HG02678 (cell line): ENCODE results near the gene LGALS3BP.
"Not testable (repeated sequence)": the region's sequence is repeated elsewhere in the genome, so short reads cannot be mapped to it uniquely, and the experiment has no call there.

Experiments
- ATAC-seq: cut with Tn5 transposase; IDR thresholded peaks from one replicate; pipeline ENCODE4 v1.9.1; 2021; ENCODE audit warnings: mild to moderate bottlenecking, moderate library complexity; ENCODE audit not compliant: unreplicated experiment

Gene LGALS3BP

GRCh38 chr17:78979780-78980623 lies at the start of gene LGALS3BP:
TSS of gene LGALS3BP (minus strand) at chr17:78979923. CDS start at chr17:78977191, 2,732 bp downstream.
- ATAC-seq: no peak

DNA sequence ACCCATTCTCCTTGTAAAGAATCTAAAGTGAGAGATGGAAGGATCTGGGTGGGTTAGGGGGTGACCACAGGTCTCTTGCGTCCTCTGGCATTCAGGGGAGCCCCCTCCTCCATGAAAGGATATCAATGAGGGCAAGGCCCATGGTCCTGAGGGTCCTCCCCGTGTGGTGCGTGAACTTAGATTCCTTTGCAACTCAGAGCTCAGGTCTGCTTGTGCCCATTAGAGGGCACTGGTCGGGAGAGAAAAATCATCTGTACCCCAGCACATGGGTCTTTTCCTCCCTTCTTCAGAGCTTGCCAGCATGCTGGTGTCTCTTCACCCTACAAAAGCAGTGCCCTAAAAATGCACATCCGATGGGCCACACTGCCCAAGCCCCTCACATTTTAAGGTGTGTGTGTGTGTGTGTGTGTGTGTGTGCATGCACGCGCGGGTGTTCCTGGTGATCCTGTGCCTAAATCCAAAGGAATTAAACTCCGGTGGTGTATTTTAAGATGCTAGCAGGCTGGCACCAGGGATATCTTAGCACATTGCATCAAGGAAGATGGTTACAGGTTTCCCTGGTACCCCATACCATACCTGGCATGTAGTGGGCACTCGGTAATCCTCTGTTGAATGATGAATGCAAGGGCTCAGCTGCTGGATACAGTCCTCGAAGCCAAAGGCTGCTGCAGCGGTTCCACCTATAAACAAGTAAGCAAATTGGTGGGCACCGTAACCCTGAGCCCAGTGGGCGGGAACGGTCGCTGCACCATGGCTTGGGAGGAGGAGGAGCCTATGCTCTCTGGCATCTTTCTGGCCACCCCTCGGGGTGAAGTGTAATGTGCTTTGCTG lies 49.0 kb upstream of the LGALS3BP start:
- no peak for ATAC-seq

GRCh38 chr17:79027925-79028491 lies 48.3 kb upstream of the LGALS3BP start:
- ATAC-seq: no peak

DNA sequence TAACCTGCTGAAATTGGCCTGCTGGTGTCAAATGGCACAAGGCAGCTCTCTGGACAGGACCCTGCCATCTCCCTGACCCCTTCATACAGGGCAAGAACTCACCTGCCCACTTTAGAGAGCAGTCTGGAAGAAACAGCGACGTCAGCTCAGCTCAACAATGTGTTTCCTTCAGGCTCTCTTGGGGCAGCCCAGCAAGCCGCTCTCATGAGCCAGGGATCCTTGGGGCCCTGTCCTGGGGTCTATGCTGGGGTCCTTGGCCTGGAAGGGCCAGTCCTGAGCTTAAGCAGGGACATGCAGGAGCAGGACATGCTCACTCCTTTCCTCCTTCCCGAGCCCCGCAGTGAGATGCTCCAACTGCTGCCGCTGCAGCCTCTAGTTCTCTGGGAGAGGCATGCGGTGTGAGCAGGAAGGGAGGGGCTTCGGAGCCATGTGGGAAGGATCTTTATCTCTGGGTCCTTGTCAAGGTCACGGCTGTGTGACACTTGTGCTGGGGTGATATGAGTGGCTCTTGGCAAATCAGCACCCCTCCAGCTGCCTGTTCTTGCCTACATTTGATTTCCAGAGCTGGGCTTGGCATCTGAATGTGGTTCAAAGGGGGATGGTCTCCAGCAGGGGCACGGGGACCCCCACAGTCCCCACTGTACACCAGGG lies 47.7 kb upstream of the LGALS3BP start:
- ATAC-seq: no peak

DNA sequence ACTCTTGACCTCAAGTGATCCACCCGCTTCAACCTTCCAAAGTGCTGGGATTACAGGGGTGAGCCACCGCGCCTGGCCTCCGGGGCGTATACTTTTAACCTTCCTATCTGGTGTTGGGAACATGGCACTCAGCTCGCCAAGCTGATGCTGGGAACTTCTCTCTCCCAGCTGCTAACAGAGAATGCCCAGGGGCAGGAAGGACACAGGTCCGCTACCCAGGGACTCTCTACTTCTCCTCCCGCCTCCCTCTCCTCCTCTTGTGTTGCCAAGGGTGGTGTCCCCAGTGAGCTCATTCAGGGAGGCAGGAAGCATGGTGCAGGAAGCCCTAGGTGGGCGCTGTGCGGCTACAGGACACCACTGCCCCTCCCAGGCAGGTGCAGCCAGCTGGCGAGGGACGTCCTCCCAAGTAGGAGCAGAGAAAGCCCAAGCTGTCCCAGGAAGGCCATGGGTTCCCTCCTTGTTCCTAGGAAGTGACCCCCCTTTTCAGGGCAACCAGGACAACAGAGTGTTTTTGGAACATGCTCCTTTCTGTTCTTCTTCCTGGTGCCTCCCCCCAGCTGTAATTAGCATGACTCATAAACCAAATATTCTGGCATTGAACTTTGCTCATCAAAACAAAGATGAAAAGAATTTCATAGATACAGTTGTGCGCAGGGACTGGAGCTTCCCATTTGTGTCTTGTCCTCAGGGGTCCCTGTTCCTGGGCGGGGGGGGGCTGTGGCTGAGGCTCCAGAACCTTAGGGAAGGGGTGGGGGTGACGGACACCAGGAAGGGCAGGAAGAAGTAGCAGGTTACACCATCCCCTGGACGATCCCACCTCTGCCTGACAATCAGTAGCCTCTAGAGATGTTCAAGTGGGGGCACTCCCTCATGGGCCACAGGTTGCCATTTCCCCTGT lies 46.9 kb upstream of the LGALS3BP start:
- no peak for ATAC-seq

DNA sequence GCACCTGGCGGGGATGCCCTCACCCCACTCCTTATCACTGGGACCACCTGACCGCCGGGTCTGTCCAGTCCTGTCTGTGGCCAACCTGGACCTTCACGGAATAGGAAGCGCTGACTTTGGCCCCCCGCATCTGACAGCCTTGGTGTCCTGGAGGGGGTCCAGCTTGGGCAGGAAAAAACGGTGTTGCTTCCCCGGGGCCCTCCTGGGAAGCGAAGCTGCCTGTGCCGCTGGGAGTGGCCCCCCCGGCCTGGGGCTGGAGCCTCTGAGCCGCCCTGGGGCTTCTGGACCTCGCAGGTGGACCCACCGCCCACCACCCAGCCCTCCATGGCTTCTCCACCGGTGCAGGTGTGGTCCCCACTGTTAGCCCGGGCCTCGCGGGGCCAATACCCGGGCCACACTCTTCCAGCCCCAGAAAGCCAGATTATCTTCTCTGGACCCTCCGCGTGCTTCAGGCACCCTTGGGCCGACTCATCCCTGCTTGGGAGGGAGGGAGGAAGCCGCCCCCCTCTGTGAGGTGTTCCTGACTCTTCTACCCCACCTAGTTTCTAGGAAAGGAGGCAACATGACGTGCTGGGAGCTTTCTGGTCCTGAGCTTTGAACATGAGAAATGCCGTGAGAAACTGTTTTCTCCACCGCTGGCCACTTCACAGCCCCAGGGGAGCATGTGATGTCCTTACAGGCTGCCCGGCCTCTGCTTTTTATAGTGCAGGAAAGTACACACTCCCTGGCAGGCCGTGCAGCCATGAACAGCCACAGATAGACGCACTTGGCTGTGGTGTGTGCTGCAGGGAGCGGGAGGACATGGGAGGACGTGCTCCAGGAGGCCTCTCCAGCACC lies 45.4 kb upstream of the LGALS3BP start:
- ATAC-seq: no peak

GRCh38 chr17:79023886-79024771 lies 44.4 kb upstream of the LGALS3BP start, which contains the start of gene C1QTNF1:
TSS of gene C1QTNF1 (plus strand) at chr17:79024169. CDS start at chr17:79043969, 19,800 bp downstream.
- no peak for ATAC-seq

GRCh38 chr17:79023180-79023705 lies 43.5 kb upstream of the LGALS3BP start:
- no peak for ATAC-seq

GRCh38 chr17:79022507-79022991 lies 42.8 kb upstream of the LGALS3BP start:
- ATAC-seq: no peak

- not testable (repeated sequence) for ATAC-seq
Observed at GRCh38 chr17:79021929-79022328, 42.2 kb upstream of the LGALS3BP start.

GRCh38 chr17:79020631-79021301 lies 41.0 kb upstream of the LGALS3BP start:
- no peak for ATAC-seq

- no peak for ATAC-seq
Observed at GRCh38 chr17:79019632-79020584, 40.2 kb upstream of the LGALS3BP start.

DNA sequence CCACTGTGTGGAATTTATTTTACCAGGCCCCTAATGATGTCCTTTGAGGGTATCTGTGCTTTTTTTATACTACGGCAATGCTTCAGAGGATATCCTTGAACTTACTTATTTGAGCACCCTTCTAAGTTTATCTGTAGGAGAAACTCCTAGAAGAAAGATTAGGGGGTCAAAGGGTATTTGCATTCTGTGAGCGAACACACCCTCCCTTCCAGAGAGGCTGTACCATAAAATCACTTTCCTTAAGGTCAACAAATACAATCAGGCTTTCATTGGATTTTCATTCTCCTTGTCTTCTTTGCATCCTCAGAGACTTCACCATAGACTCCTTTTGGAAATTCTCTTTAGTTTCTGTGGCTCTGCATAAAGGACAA lies 39.5 kb upstream of the LGALS3BP start:
- ATAC-seq: no peak

DNA sequence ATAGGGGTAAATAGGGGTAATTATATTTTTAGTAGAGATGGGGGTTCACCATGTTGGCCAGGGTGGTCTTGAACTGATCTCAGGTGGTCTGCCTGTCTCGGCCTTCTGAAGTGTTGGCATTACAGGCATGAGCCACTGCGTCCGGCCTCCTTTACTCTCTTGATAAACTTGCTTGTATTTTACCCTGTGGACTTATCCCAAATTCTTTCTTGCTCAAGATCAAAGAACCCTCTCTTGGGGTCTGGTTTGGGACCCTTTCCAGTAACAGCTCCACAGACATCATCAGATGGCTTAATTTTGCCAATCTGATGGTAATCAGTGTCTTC lies 38.6 kb upstream of the LGALS3BP start:
- no peak for ATAC-seq

- ATAC-seq: no peak
Observed at GRCh38 chr17:79017546-79018369, 38.0 kb upstream of the LGALS3BP start.
